ENCODE measurements around the gene OSBPL6. TPM values are rescaled to one million over a fixed set of nuclear protein-coding genes. Genes with fewer than 3 reads are reported as not detected.

OSBPL6 gene
- total and polyA plus RNA-seq, 2 of the 13 experiments (the other 11 are each of a cell fraction or from before 2014, with no cell fraction given) = 0.03 to 0.11 TPM

DNA sequence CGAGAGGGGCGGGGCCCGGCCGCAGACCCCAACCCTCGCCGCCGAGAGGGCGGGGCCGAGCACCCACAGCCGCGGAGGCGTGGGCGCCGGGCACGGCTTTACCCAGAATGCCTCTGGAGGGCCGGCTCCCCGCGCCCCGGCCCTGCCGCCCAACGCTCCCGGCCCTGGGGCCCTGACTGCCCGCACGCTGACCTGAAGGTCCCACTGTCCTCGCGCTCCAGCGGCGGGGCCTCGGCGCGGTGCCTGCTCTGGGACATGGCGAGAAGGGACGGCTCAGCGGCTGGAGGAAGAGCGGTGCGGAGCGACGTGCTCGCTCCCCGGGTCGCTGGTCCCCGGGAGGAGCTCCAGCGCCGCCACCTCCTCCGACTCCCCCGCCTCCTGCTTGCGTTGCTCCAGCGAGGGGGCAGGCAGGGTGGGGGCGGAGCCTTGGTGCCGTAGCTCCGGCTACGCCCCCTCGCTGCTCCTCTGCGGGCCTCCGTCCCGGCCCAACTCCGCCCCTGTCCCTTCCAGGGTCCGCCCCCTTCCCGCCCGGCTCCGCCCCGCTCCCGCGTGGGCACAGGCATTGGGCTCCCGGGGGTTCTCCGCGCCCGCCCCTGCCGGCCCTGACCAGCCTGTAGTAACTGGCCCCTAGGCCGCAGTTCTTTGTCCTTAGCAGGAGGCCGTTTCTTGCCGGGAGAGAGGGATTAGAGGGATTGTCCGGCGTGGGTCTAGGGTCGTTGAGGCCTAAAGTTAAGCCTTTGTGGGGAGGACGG is 256.6 kb downstream of the OSBPL6 start, which contains the start of the genes PJVK and PRKRA (continued):
- TF ChIP-seq, protein P1, sequence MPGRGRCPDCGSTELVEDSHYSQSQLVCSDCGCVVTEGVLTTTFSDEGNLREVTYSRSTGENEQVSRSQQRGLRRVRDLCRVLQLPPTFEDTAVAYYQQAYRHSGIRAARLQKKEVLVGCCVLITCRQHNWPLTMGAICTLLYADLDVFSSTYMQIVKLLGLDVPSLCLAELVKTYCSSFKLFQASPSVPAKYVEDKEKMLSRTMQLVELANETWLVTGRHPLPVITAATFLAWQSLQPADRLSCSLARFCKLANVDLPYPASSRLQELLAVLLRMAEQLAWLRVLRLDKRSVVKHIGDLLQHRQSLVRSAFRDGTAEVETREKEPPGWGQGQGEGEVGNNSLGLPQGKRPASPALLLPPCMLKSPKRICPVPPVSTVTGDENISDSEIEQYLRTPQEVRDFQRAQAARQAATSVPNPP (CRISPR knock-in tag; IDR thresholded peaks at IDR 0.05) = peak; percentile 78; the same call in 1 of the 2 replicates
- TF ChIP-seq CC2D1A (CRISPR knock-in tag; IDR thresholded peaks at IDR 0.05) (peak; percentile 32; the same call in 1 of the 2 replicates), RAD51 (IDR thresholded peaks at IDR 0.05; ENCODE audit: borderline replicate concordance) (no peak), RXRB (CRISPR knock-in tag; IDR thresholded peaks at IDR 0.05; ENCODE audit: borderline replicate concordance) (peak; percentile 31; the same call in 1 of the 2 replicates), ZNF782 (CRISPR knock-in tag; IDR thresholded peaks at IDR 0.05; ENCODE audit: borderline replicate concordance) (peak; percentile 86), ZNF136 (CRISPR knock-in tag; IDR thresholded peaks at IDR 0.05; ENCODE audit: low read depth) (no peak; the same call in 1 of the 2 replicates), ZNF589 (CRISPR knock-in tag; conservative IDR thresholded peaks at IDR 0.05) (peak; percentile 89; the same call in 1 of the 2 replicates), KDM5A (IDR thresholded peaks at IDR 0.05; ENCODE audit: borderline replicate concordance, low read length) (peak; percentile 75; the same call in 1 of the 2 replicates), ZNF180 (CRISPR knock-in tag; IDR thresholded peaks at IDR 0.05; ENCODE audit: borderline replicate concordance, low read depth) (no peak), SMYD3 (CRISPR knock-in tag; IDR thresholded peaks at IDR 0.05) (peak; percentile 65; the same call in 1 of the 2 replicates), ZNF292 (CRISPR knock-in tag; IDR thresholded peaks at IDR 0.05; ENCODE audit: borderline replicate concordance, low read depth) (peak; percentile 41; the same call in 1 of the 2 replicates), ATF7 (IDR thresholded peaks at IDR 0.05) (no peak), ATF7 (CRISPR knock-in tag; IDR thresholded peaks at IDR 0.05) (peak; percentile 58; the same call in 1 of the 2 replicates), ZC3H4 (CRISPR knock-in tag; IDR thresholded peaks at IDR 0.05; ENCODE audit: borderline replicate concordance) (no peak; the same call in 1 of the 2 replicates), ZNF674 (CRISPR knock-in tag; IDR thresholded peaks at IDR 0.05; ENCODE audit: low read depth) (0 out of 2 replicates have a peak, but pooled peaks have one; percentile 91), ZNF614 (CRISPR knock-in tag; IDR thresholded peaks at IDR 0.05; ENCODE audit: borderline replicate concordance) (peak; percentile 84; the same call in 1 of the 2 replicates), PAWR (CRISPR knock-in tag; IDR thresholded peaks at IDR 0.05; ENCODE audit: borderline replicate concordance) (no peak), ZNF354B (CRISPR knock-in tag; IDR thresholded peaks at IDR 0.05) (no peak), ZNF264 (CRISPR knock-in tag; IDR thresholded peaks at IDR 0.05) (peak; percentile 93)
- TF ChIP-seq, protein P2, sequence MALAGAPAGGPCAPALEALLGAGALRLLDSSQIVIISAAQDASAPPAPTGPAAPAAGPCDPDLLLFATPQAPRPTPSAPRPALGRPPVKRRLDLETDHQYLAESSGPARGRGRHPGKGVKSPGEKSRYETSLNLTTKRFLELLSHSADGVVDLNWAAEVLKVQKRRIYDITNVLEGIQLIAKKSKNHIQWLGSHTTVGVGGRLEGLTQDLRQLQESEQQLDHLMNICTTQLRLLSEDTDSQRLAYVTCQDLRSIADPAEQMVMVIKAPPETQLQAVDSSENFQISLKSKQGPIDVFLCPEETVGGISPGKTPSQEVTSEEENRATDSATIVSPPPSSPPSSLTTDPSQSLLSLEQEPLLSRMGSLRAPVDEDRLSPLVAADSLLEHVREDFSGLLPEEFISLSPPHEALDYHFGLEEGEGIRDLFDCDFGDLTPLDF (CRISPR knock-in tag; IDR thresholded peaks at IDR 0.05) = peak; percentile 43
- TF ChIP-seq, protein P3, sequence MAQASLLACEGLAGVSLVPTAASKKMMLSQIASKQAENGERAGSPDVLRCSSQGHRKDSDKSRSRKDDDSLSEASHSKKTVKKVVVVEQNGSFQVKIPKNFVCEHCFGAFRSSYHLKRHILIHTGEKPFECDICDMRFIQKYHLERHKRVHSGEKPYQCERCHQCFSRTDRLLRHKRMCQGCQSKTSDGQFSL (CRISPR knock-in tag; IDR thresholded peaks at IDR 0.05) = peak; percentile 76
- TF ChIP-seq, protein P4, sequence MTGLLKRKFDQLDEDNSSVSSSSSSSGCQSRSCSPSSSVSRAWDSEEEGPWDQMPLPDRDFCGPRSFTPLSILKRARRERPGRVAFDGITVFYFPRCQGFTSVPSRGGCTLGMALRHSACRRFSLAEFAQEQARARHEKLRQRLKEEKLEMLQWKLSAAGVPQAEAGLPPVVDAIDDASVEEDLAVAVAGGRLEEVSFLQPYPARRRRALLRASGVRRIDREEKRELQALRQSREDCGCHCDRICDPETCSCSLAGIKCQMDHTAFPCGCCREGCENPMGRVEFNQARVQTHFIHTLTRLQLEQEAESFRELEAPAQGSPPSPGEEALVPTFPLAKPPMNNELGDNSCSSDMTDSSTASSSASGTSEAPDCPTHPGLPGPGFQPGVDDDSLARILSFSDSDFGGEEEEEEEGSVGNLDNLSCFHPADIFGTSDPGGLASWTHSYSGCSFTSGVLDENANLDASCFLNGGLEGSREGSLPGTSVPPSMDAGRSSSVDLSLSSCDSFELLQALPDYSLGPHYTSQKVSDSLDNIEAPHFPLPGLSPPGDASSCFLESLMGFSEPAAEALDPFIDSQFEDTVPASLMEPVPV (CRISPR knock-in tag; IDR thresholded peaks at IDR 0.05) = peak; percentile 80
- TF ChIP-seq, protein P5, sequence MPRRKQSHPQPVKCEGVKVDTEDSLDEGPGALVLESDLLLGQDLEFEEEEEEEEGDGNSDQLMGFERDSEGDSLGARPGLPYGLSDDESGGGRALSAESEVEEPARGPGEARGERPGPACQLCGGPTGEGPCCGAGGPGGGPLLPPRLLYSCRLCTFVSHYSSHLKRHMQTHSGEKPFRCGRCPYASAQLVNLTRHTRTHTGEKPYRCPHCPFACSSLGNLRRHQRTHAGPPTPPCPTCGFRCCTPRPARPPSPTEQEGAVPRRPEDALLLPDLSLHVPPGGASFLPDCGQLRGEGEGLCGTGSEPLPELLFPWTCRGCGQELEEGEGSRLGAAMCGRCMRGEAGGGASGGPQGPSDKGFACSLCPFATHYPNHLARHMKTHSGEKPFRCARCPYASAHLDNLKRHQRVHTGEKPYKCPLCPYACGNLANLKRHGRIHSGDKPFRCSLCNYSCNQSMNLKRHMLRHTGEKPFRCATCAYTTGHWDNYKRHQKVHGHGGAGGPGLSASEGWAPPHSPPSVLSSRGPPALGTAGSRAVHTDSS (CRISPR knock-in tag; conservative IDR thresholded peaks at IDR 0.05) = no peak
